ENCODE results near the gene FLOT2.
"Not testable (repeated sequence)": the region's sequence is repeated elsewhere in the genome, so short reads cannot be mapped to it uniquely, and the experiment has no call there.

The FLOT2 gene

GRCh38 chr17:28843816-28844148, 53.8 kb downstream of the FLOT2 start:
- no peak for DNase-seq (ENCODE audit: low read depth, low spot score)

- peak; percentile 70 for DNase-seq (ENCODE audit: low read depth, low spot score)
These were observed 55.1 kb downstream of the FLOT2 start, which contains the start of gene FAM222B for GRCh38 chr17:28842282-28843012. FAM222B (minus strand) TSS chr17:28842790; CDS start chr17:28766667, 76,123 bp downstream.

DNA sequence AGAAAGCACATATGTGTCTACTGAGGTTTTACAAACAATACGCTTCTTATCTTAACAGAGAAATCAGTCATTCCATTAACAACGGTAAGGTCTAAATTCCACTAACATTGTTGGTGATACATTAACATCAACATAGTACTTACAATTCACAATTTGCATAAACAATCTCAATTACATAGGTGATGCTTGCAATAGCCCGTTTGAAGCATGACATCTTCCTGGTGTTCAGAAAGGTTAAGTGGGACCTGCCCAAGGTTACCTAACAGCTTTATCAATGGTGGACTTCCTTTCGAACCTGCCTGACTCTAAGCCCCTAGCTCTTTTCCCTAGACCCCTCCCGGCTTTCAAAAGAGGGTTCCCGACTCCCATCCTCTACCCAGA, 55.6 kb downstream of the FLOT2 start:
- DNase-seq (ENCODE audit: low read depth, low spot score), result no peak

GRCh38 chr17:28839221-28839620, 58.3 kb downstream of the FLOT2 start:
- no peak for DNase-seq (ENCODE audit: low read depth, low spot score)

GRCh38 chr17:28836541-28836940, 61.0 kb downstream of the FLOT2 start:
- DNase-seq (ENCODE audit: low read depth, low spot score), result not testable (repeated sequence)

- no peak for DNase-seq (ENCODE audit: low read depth, low spot score)
These were observed 63.1 kb downstream of the FLOT2 start for GRCh38 chr17:28834420-28834819.

Data from iPS DF 19.7 (cell line).